ENCODE measurements around the gene SCYL1. TPM values are rescaled to one million over a fixed set of nuclear protein-coding genes. Genes with fewer than 3 reads are reported as not detected.
"Not testable (repeated sequence)": the region's sequence is repeated elsewhere in the genome, so short reads cannot be mapped to it uniquely, and the experiment has no call there.

The SCYL1 gene
- total and polyA plus RNA-seq, 2 experiments from 2014 or later: 52.7 to 66.1 TPM

GRCh38 chr11:65506290-65506771 is 18.6 kb upstream of the SCYL1 start (continued):
- TF ChIP-seq REST (IDR thresholded peaks at IDR 0.05; ENCODE audit: unreplicated experiment) (no peak), ZNF331 (CRISPR knock-in tag; IDR thresholded peaks at IDR 0.05; ENCODE audit: low read depth) (no peak), JUNB (IDR thresholded peaks at IDR 0.05; ENCODE audit: unreplicated experiment) (no peak), NANOG (IDR thresholded peaks at IDR 0.05; ENCODE audit: borderline replicate concordance) (no peak), ZNF114 (CRISPR knock-in tag; IDR thresholded peaks at IDR 0.05) (no peak), EZH2phosphoT487 (IDR thresholded peaks at IDR 0.05; ENCODE audit: unreplicated experiment) (no peak), CREB1 (CRISPR knock-in tag; IDR thresholded peaks at IDR 0.05; ENCODE audit: low read depth) (no peak)

GRCh38 chr11:65506772-65507505 is 17.9 kb upstream of the SCYL1 start:
- H3K4me1 Mint-ChIP-seq: peaks cover 40% of the 10 kb centered on the region
- H3K79me2 ChIP-seq (replicated peaks; ENCODE audit: insufficient read depth): peaks cover 45% of the 10 kb centered on the region
- H3K4me2 ChIP-seq: no peak overlapping the region

GRCh38 chr11:65512311-65512710 is 12.6 kb upstream of the SCYL1 start:
- not testable (repeated sequence) for H3K4me1 ChIP-seq (ENCODE audit: insufficient read depth); H2AFZ ChIP-seq; H3K9me2 ChIP-seq (ENCODE audit: insufficient read depth); H3K36me3 ChIP-seq (ENCODE audit: insufficient read depth); ATAC-seq; H3F3A ChIP-seq (replicated peaks; ENCODE audit: low read depth); H3K4me3 ChIP-seq; H3K27ac ChIP-seq (ENCODE audit: low read depth); H3K27ac Mint-ChIP-seq; H4K20me1 ChIP-seq (replicated peaks; ENCODE audit: insufficient read depth); H3K4me3 Mint-ChIP-seq; H3K4me1 Mint-ChIP-seq; H3K36me3 Mint-ChIP-seq (ENCODE audit: low read depth); H3K79me2 ChIP-seq (replicated peaks; ENCODE audit: insufficient read depth); DNase-seq (ENCODE audit: low spot score); H3K27me3 ChIP-seq (ENCODE audit: insufficient read depth); H3K4me2 ChIP-seq
- H3K27me3 Mint-ChIP-seq (ENCODE audit: insufficient read depth, low read depth, poor library complexity): peaks cover 36% of the 10 kb centered on the region
- peaks cover 13% of the 10 kb centered on the region; the same call in 1 of the 3 replicates for H3K9me3 Mint-ChIP-seq

More at GRCh38 chr11:65506772-65507505, 17.9 kb upstream of the SCYL1 start:
- Histone ChIP-seq H3K4me3 (no peak overlapping the region), H3K9me2 (ENCODE audit: insufficient read depth) (no peaks in the 10 kb centered on the region), H3F3A (replicated peaks; ENCODE audit: low read depth) (peaks cover 53% of the 10 kb centered on the region), H3K36me3 (ENCODE audit: insufficient read depth) (peaks cover 43% of the 10 kb centered on the region), H3K27me3 (ENCODE audit: insufficient read depth) (no peaks in the 10 kb centered on the region), H4K20me1 (replicated peaks; ENCODE audit: insufficient read depth) (peaks cover 35% of the 10 kb centered on the region), H3K27ac (ENCODE audit: low read depth) (peak overlapping the region; percentile 34), H3K4me1 (ENCODE audit: insufficient read depth) (peaks cover 25% of the 10 kb centered on the region), H2AFZ (no peak overlapping the region)
- Mint-ChIP-seq H3K36me3 (ENCODE audit: low read depth) (no peaks in the 10 kb centered on the region; the same call in 2 of the 3 replicates), H3K27me3 (ENCODE audit: insufficient read depth, low read depth, poor library complexity) (peaks cover 59% of the 10 kb centered on the region), H3K27ac (peak overlapping the region; percentile 90), H3K4me3 (no peak overlapping the region; the same call in 2 of the 3 replicates), H3K9me3 (peaks cover 9% of the 10 kb centered on the region; the same call in 2 of the 3 replicates)
- TF ChIP-seq EZH2 (IDR thresholded peaks at IDR 0.05; ENCODE audit: low read depth, unreplicated experiment): no peak
- peak; percentile 62 for TF ChIP-seq POLR2AphosphoS5 (IDR thresholded peaks at IDR 0.05; ENCODE audit: low read depth)
- ATAC-seq: peak; percentile 52
- DNase-seq (ENCODE audit: low spot score): peak; percentile 81
